HepG2 (cell line): ENCODE measurements around the gene MYRIP. TPM values are rescaled to one million over a fixed set of nuclear protein-coding genes. Genes with fewer than 3 reads are reported as not detected.

ENCODE experiments used
- ATAC-seq: fragments of 200-7000 bp; cut with Tn5 transposase; 3 replicates; pipeline ENCODE4 v1.9.1; 2020; ENCODE audit warnings: mild to moderate bottlenecking, moderate library complexity
- BruUV-seq: library from RNA; stranded (reverse); fragments of 400-500 nt; replicated peaks from 2 replicates; lab custom pipeline; 2021; lab: Mats Ljungman, UMichigan
- CTCF ChIA-PET: fragments of 300-600 bp; formaldehyde crosslinking; extraction: SDS; loops from one replicate; lab custom pipeline; 2021; ENCODE audit warnings: low total read pairs, inconsistent platforms, low intra/inter-chr PET ratio; lab: Yijun Ruan, JAX
- POLR2A ChIA-PET: fragments of 350-600 bp; sonication (Branson Sonifier 250); formaldehyde crosslinking; loops from one replicate; lab custom pipeline; 2020; ENCODE audit warnings: antibody characterized with exemption, inconsistent platforms; lab: Yijun Ruan, JAX
- DNase-seq: peaks from one replicate; pipeline ENCODE4 v3.0.0-alpha.2; 2015; ENCODE audit warnings: low spot score
- FAIRE-seq: peaks from 3 replicates; lab custom pipeline; 2011; peaks lifted over from hg19 to GRCh38; lab: Jason Lieb, UNC
- H2AFZ ChIP-seq: one replicate; pipeline ENCODE4 v1.6.1; 2011; ENCODE audit warnings: low read length, inconsistent platforms
- H3K27ac ChIP-seq: fragments of 300-600 bp; 3 replicates; pipeline ENCODE4 v1.8.0; 2011; ENCODE audit warnings: mixed run types, mild to moderate bottlenecking, mixed read lengths, low read length, inconsistent platforms; ENCODE audit not compliant: insufficient read depth; ENCODE audit errors: extremely low read length
- H3K27me3 ChIP-seq, 2 experiments: fragments of 200-600 bp in 1 of 2; 2 replicates in 1 of 2; 3 replicates in 1 of 2; pipeline versions ENCODE4 v1.6.0 to v1.8.0; 2011; ENCODE audit warnings: low read length in 2 of 2, mild to moderate bottlenecking in 2 of 2, moderate library complexity in 2 of 2, inconsistent platforms in 1 of 2; ENCODE audit not compliant: insufficient read depth in 2 of 2, control insufficient read depth in 1 of 2
- H3K36me3 ChIP-seq, 2 experiments: fragments of 200-600 bp in 1 of 2; replicated peaks in 1 of 2; 2 replicates in 1 of 2; 3 replicates in 1 of 2; pipeline versions ENCODE4 v1.5.1 to v1.8.0; 2011; ENCODE audit warnings: low read length in 2 of 2, inconsistent platforms in 1 of 2; ENCODE audit not compliant: insufficient read depth in 2 of 2, control insufficient read depth in 1 of 2
- H3K4me1 ChIP-seq: 2 replicates; pipeline ENCODE4 v1.5.1; 2012; ENCODE audit warnings: low read length, inconsistent platforms; ENCODE audit not compliant: insufficient read depth
- H3K4me2 ChIP-seq: 2 replicates; pipeline ENCODE4 v1.6.0; 2011; ENCODE audit warnings: low read depth, low read length, inconsistent platforms
- H3K4me3 ChIP-seq, 3 experiments: fragments of 200-600 bp in 1 of 3; sonication (generic), shearing (Covaris generic) in 1 of 3; replicated peaks in 1 of 3; 2 replicates each; pipeline ENCODE4 v1.5.1; 2011 to 2016; ENCODE audit warnings: low read length in 3 of 3, inconsistent platforms in 2 of 3, low read depth in 2 of 3, mild to moderate bottlenecking in 2 of 3, control low read depth in 1 of 3, mixed read lengths in 1 of 3; ENCODE audit not compliant: insufficient read depth in 1 of 3
- H3K79me2 ChIP-seq: one replicate; pipeline ENCODE4 v1.6.1; 2011; ENCODE audit warnings: low read length, inconsistent platforms; ENCODE audit not compliant: insufficient read depth
- H3K9ac ChIP-seq: 2 replicates; pipeline ENCODE4 v1.6.0; 2011; ENCODE audit warnings: mild to moderate bottlenecking, low read depth, low read length, inconsistent platforms; ENCODE audit not compliant: insufficient read depth
- H3K9me3 ChIP-seq: 2 replicates; pipeline ENCODE4 v1.5.1; 2012; ENCODE audit warnings: mild to moderate bottlenecking, low read length
- H4K20me1 ChIP-seq: 2 replicates; pipeline ENCODE4 v1.6.0; 2011; ENCODE audit warnings: inconsistent platforms, mild to moderate bottlenecking, low read length, moderate library complexity; ENCODE audit not compliant: insufficient read depth
- BATF2 ChIP-seq: sonication (generic); formaldehyde crosslinking; IDR thresholded peaks from 2 replicates; pipeline ENCODE4 v1.8.0; 2022; ENCODE audit warnings: mild to moderate bottlenecking, missing genetic modification reagents, moderate library complexity
- BHLHE40 ChIP-seq: IDR thresholded peaks from 2 replicates; pipeline ENCODE4 v1.6.1; 2011; ENCODE audit warnings: low read length, improper control_type of control experiment
- NR3C1 ChIP-seq: sonication (generic); formaldehyde crosslinking; IDR thresholded peaks from 2 replicates; pipeline ENCODE4 v1.4.0; 2020; ENCODE audit warnings: missing genetic modification reagents
- PBX2 ChIP-seq: IDR thresholded peaks from 2 replicates; pipeline ENCODE4 v1.6.1; 2016; ENCODE audit warnings: control low read depth
- REXO4 ChIP-seq: sonication (generic); formaldehyde crosslinking; IDR thresholded peaks from 2 replicates; pipeline ENCODE4 v1.8.0; 2022; ENCODE audit warnings: missing genetic modification reagents, mild to moderate bottlenecking, borderline replicate concordance
- RFXAP ChIP-seq: sonication (generic); formaldehyde crosslinking; IDR thresholded peaks from 2 replicates; pipeline ENCODE4 v1.4.0; 2020; ENCODE audit warnings: missing genetic modification reagents, borderline replicate concordance
- TRAFD1 ChIP-seq: sonication (generic); formaldehyde crosslinking; IDR thresholded peaks from 2 replicates; pipeline ENCODE4 v1.5.1; 2020; ENCODE audit warnings: missing genetic modification reagents, mild to moderate bottlenecking, borderline replicate concordance
- ZNF746 ChIP-seq: sonication (generic); formaldehyde crosslinking; IDR thresholded peaks from 2 replicates; pipeline ENCODE4 v1.8.0; 2022; ENCODE audit warnings: mild to moderate bottlenecking, missing genetic modification reagents
- in situ Hi-C: cut with HindIII; loops from 2 replicates; pipeline ENCODE4 v1.10.0; 2017; ENCODE audit warnings: low pct_unique_long_range_greater_than_20kb; ENCODE audit not compliant: extremely low pct_ligation_motif_present
- intact Hi-C: fragments of 100-400 bp; cut with micrococcal nuclease; formaldehyde crosslinking; loops from one replicate; pipeline ENCODE4 v1.10.0; 2022; ENCODE audit not compliant: unreplicated experiment
- polyA plus RNA-seq, 8 experiments: library from polyadenylated mRNA; depleted of rRNA in 3 of 8; stranded (reverse) in 7 of 8; unstranded in 1 of 8; fragments of >200 nt; fragmentation: Illumina TruSeq in 4 of 8; extraction: Trizol in 4 of 8; gene quantifications; 2 replicates each; pipeline versions ENCODE4 v1.2.1 to v1.2.3, GENCODE V29; 2011 to 2016; ENCODE audit warnings: low read depth in 4 of 8, missing spikeins in 1 of 8, mixed read lengths in 1 of 8; ENCODE audit not compliant: insufficient read depth in 1 of 8
- total RNA-seq, 5 experiments: library from RNA; depleted of rRNA; stranded (reverse); fragments of >200 nt; fragmentation: Illumina TruSeq; extraction: Trizol; gene quantifications; 2 replicates each; pipeline ENCODE4 v1.2.3, GENCODE V29; 2016; ENCODE audit warnings: low read depth in 1 of 5
- TF ChIP-seq, protein P1 (sequence below): sonication (generic); formaldehyde crosslinking; conservative IDR thresholded peaks from 2 replicates; pipeline ENCODE4 v1.8.0; 2022; ENCODE audit warnings: low read depth, missing genetic modification reagents
- TF ChIP-seq, protein P2 (sequence below): sonication (generic); formaldehyde crosslinking; IDR thresholded peaks from 2 replicates; pipeline ENCODE4 v1.5.0; 2020; ENCODE audit warnings: missing genetic modification reagents

MYRIP gene
- total and polyA plus RNA-seq, 2 of the 13 experiments (the other 11 are each of a cell fraction or from before 2014, with no cell fraction given), result 0.64 to 0.84 TPM

- no peak for FAIRE-seq
- Histone ChIP-seq H3K9me3 (no peaks in the 10 kb centered on the region), H3K27me3 (no peaks in the 10 kb centered on the region; a peak in 1 of 5 replicates), H2AFZ (no peak overlapping the region), H3K9ac (no peak overlapping the region), H3K36me3 (no peaks in the 10 kb centered on the region), H3K4me1 (no peaks in the 10 kb centered on the region), H3K79me2 (no peaks in the 10 kb centered on the region), H3K4me3 (no peak overlapping the region), H3K27ac (no peak overlapping the region), H4K20me1 (no peaks in the 10 kb centered on the region), H3K4me2 (no peak overlapping the region)
- intact Hi-C loops, result no loop called here
- TF ChIP-seq PBX2 (CRISPR knock-in tag) (no peak), BATF2 (CRISPR knock-in tag) (no peak), BHLHE40 (no peak), REXO4 (CRISPR knock-in tag) (no peak), ZNF746 (CRISPR knock-in tag) (no peak), TRAFD1 (CRISPR knock-in tag) (no peak), NR3C1 (no peak), RFXAP (CRISPR knock-in tag) (no peak)
- TF ChIP-seq, protein P1, sequence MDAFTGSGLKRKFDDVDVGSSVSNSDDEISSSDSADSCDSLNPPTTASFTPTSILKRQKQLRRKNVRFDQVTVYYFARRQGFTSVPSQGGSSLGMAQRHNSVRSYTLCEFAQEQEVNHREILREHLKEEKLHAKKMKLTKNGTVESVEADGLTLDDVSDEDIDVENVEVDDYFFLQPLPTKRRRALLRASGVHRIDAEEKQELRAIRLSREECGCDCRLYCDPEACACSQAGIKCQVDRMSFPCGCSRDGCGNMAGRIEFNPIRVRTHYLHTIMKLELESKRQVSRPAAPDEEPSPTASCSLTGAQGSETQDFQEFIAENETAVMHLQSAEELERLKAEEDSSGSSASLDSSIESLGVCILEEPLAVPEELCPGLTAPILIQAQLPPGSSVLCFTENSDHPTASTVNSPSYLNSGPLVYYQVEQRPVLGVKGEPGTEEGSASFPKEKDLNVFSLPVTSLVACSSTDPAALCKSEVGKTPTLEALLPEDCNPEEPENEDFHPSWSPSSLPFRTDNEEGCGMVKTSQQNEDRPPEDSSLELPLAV (CRISPR knock-in tag), result no peak
- TF ChIP-seq, protein P2, sequence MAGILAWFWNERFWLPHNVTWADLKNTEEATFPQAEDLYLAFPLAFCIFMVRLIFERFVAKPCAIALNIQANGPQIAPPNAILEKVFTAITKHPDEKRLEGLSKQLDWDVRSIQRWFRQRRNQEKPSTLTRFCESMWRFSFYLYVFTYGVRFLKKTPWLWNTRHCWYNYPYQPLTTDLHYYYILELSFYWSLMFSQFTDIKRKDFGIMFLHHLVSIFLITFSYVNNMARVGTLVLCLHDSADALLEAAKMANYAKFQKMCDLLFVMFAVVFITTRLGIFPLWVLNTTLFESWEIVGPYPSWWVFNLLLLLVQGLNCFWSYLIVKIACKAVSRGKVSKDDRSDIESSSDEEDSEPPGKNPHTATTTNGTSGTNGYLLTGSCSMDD (CRISPR knock-in tag), result no peak
- ATAC-seq, result no peak
- in situ Hi-C loops, result no loop called here
- BruUV-seq, result no TSS peak
- CTCF ChIA-PET, result no interaction called here
- DNase-seq, result no peak
- POLR2A ChIA-PET, result no interaction called here
These were observed 292.8 kb downstream of the MYRIP start for GRCh38 chr3:40102182-40102581.
